ENCODE data around the gene MMP21. TPM values are rescaled to one million over a fixed set of nuclear protein-coding genes. Genes with fewer than 3 reads are reported as not detected.

Gene MMP21
- total and polyA plus RNA-seq, 2 experiments from 2014 or later, result not detected

- Histone ChIP-seq H2AFZ (no peak overlapping the region), H4K20me1 (replicated peaks; ENCODE audit: insufficient read depth) (no peaks in the 10 kb centered on the region), H3K4me3 (no peak overlapping the region), H3K27me3 (ENCODE audit: insufficient read depth) (no peaks in the 10 kb centered on the region), H3K27ac (ENCODE audit: low read depth) (no peak overlapping the region), H3K4me1 (ENCODE audit: insufficient read depth) (no peaks in the 10 kb centered on the region), H3K9me2 (ENCODE audit: insufficient read depth) (no peaks in the 10 kb centered on the region), H3K79me2 (replicated peaks; ENCODE audit: insufficient read depth) (peaks cover 9% of the 10 kb centered on the region), H3F3A (replicated peaks; ENCODE audit: low read depth) (no peaks in the 10 kb centered on the region), H3K36me3 (ENCODE audit: insufficient read depth) (no peaks in the 10 kb centered on the region), H3K4me2 (no peak overlapping the region)
- ATAC-seq (no peak), DNase-seq (ENCODE audit: low spot score) (no peak)
- H3K27me3 Mint-ChIP-seq (ENCODE audit: insufficient read depth, low read depth, poor library complexity), result no peaks in the 10 kb centered on the region
- no peak overlapping the region for H3K4me3 Mint-ChIP-seq
- peaks cover 5% of the 10 kb centered on the region; the same call in 2 of the 3 replicates for H3K4me1 Mint-ChIP-seq
- no peak overlapping the region for H3K27ac Mint-ChIP-seq
- peaks cover 11% of the 10 kb centered on the region; the same call in 2 of the 3 replicates for H3K36me3 Mint-ChIP-seq (ENCODE audit: low read depth)
- TF ChIP-seq POLR2AphosphoS5 (IDR thresholded peaks at IDR 0.05; ENCODE audit: low read depth) (no peak), JUNB (IDR thresholded peaks at IDR 0.05; ENCODE audit: unreplicated experiment) (no peak), STAT1 (IDR thresholded peaks at IDR 0.05; ENCODE audit: unreplicated experiment) (no peak), ZNF462 (CRISPR knock-in tag; IDR thresholded peaks at IDR 0.05) (no peak), NANOG (IDR thresholded peaks at IDR 0.05; ENCODE audit: borderline replicate concordance) (no peak), EZH2phosphoT487 (IDR thresholded peaks at IDR 0.05; ENCODE audit: unreplicated experiment) (no peak)
- TF ChIP-seq, protein P1, sequence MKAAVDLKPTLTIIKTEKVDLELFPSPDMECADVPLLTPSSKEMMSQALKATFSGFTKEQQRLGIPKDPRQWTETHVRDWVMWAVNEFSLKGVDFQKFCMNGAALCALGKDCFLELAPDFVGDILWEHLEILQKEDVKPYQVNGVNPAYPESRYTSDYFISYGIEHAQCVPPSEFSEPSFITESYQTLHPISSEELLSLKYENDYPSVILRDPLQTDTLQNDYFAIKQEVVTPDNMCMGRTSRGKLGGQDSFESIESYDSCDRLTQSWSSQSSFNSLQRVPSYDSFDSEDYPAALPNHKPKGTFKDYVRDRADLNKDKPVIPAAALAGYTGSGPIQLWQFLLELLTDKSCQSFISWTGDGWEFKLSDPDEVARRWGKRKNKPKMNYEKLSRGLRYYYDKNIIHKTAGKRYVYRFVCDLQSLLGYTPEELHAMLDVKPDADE (IDR thresholded peaks at IDR 0.05), result no peak
- no peaks in the 10 kb centered on the region for H3K9me3 Mint-ChIP-seq
These were observed 41.8 kb upstream of the MMP21 start for GRCh38 chr10:125817337-125817946.
